SU-DHL-6 (cell line): ENCODE data around the gene MPO.

Experiments used
- H2AFZ ChIP-seq: fragments of 200-600 bp; sonication (generic); 2 replicates; pipeline ENCODE4 v1.6.1; 2014; ENCODE audit warnings: low read depth, mild to moderate bottlenecking, moderate library complexity, mixed read lengths, antibody characterized with exemption, low read length; ENCODE audit not compliant: severe bottlenecking
- H3F3A ChIP-seq: fragments of 200-600 bp; shearing (Covaris generic); 2 replicates; pipeline ENCODE4 v1.6.0; 2016; ENCODE audit warnings: antibody characterized with exemption, mild to moderate bottlenecking; ENCODE audit not compliant: insufficient read depth
- H3K27ac ChIP-seq: fragments of 200-600 bp; sonication (generic); 2 replicates; pipeline ENCODE4 v1.5.1; 2016; ENCODE audit warnings: low read depth, mild to moderate bottlenecking, low read length, moderate library complexity, mixed read lengths
- H3K27me3 ChIP-seq: fragments of 200-600 bp; sonication (generic), shearing (Covaris generic); 2 replicates; pipeline ENCODE4 v1.6.0; 2014; ENCODE audit warnings: mild to moderate bottlenecking, low read length
- H3K36me3 ChIP-seq: fragments of 200-600 bp; sonication (generic); 2 replicates; pipeline ENCODE4 v1.6.1; 2014; ENCODE audit warnings: mild to moderate bottlenecking, low read length, mixed read lengths
- H3K4me2 ChIP-seq: fragments of 300-600, 200-600 bp; shearing (Covaris generic), sonication (generic); 2 replicates; pipeline ENCODE4 v1.6.0; 2014; ENCODE audit warnings: low read length, low read depth, mild to moderate bottlenecking; ENCODE audit not compliant: poor library complexity, severe bottlenecking
- H3K4me3 ChIP-seq: fragments of 200-600 bp; sonication (generic); 2 replicates; pipeline ENCODE4 v1.5.1; 2014; ENCODE audit warnings: antibody characterized with exemption, low read length, mild to moderate bottlenecking, mixed read lengths; ENCODE audit not compliant: insufficient read depth, poor library complexity, severe bottlenecking
- H3K79me2 ChIP-seq: fragments of 200-600 bp; sonication (generic); 2 replicates; pipeline ENCODE4 v1.6.1; 2014; ENCODE audit warnings: mild to moderate bottlenecking, low read length, moderate library complexity; ENCODE audit not compliant: insufficient read depth
- H3K9ac ChIP-seq: fragments of 200-600 bp; sonication (generic); 2 replicates; pipeline ENCODE4 v1.7.0; 2014; ENCODE audit warnings: mild to moderate bottlenecking, low read length
- H3K9me2 ChIP-seq: fragments of 200-600 bp; sonication (generic); replicated peaks from 2 replicates; pipeline ENCODE4 v1.6.1; 2014; ENCODE audit warnings: low read length; ENCODE audit not compliant: insufficient read depth
- H3K9me3 ChIP-seq: fragments of 200-600 bp; sonication (generic); 2 replicates; pipeline ENCODE4 v1.6.1; 2014; ENCODE audit warnings: low read length, mixed read lengths; ENCODE audit not compliant: insufficient read depth
- H4K20me1 ChIP-seq: fragments of 200-600 bp; sonication (generic); 2 replicates; pipeline ENCODE4 v1.6.1; 2014; ENCODE audit warnings: low read depth, mild to moderate bottlenecking, antibody characterized with exemption, low read length, moderate library complexity, mixed read lengths
- EZH2phosphoT487 ChIP-seq: fragments of 200-600 bp; sonication (generic), shearing (Covaris generic); conservative IDR thresholded peaks from 2 replicates; pipeline ENCODE4 v1.6.1; 2018; ENCODE audit warnings: mild to moderate bottlenecking, antibody characterized with exemption, low read length, moderate library complexity, mixed read lengths
- TF ChIP-seq, protein P1 (sequence below): fragments of 200-600 bp; sonication (generic); IDR thresholded peaks from one replicate; pipeline ENCODE4 v1.5.1; 2017; ENCODE audit warnings: antibody characterized with exemption, mild to moderate bottlenecking, low read length, moderate library complexity; ENCODE audit not compliant: insufficient read depth, poor library complexity, severe bottlenecking

Gene MPO

DNA sequence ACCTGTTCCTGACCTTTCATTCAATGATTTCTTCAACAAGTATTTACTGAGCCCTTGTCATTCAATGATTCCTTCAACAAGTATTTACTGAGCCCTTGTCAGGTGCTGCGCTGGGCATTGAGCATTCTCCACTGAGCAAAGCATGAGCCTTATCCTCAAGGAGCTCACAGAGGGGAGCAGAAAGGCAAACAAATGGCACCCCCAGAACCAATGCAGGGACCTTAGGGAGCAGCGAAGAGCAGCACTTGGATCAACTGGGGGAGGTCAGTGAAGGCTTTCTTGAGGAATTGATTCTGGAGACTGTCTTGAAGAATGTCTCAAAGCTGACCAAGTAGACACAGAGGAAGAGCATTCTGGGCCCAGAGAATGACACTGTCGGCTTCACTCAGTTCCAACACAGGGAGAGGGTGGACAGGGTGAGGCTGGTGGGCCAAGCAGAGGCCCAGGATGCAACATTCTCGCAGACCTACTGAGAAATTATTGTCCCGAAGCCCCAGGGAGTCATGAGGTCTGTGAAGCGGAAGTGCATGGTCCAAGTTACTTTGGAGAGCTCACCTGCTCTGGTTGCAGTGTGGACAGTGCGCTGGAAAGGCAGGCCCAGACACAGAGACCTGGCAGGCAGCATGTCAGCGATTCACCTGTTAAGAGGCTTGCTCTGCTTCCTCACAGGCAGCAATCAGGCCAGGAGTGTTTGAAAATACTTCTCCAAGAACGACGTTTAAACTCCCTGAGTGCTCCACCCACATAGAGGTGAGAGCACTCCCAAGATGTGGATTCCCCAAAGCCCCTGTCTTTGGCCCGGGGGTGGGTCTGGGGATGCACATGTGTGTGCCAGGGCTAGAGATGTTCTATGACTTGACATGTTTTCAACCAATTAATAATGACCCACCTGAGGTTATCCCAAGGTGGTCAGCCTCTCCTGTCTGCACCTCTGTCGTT lies 3.2 kb upstream of the MPO start:
- no peak overlapping the region for H2AFZ ChIP-seq
- no peaks in the 10 kb centered on the region for H4K20me1 ChIP-seq
- H3K9ac ChIP-seq, result no peak overlapping the region

DNA sequence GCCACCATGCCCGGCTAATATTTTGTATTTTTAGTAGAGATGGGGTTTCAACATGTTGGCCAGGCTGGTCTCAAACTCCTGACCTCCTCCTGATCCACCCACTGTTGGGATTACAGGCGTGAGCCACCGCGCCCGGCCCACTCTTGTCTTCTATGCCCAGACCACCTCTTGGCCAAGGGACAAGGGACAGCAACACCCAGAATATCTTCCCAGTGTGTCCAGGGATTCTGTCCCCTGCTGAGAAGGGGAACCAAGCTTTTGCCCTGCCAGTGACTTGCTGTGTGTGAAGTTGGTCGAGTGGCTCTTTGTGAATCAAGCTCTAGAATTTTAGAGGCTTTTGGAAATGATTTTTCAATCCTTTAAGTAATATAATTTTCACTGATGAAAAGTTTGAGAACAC lies 1.7 kb upstream of the MPO start:
- Histone ChIP-seq H3F3A (no peaks in the 10 kb centered on the region), H3K27me3 (no peaks in the 10 kb centered on the region), H3K36me3 (no peaks in the 10 kb centered on the region), H3K9ac (no peak overlapping the region), H3K4me3 (no peak overlapping the region), H3K27ac (no peak overlapping the region), H2AFZ (no peak overlapping the region), H3K9me2 (no peaks in the 10 kb centered on the region), H3K79me2 (no peaks in the 10 kb centered on the region), H3K4me2 (no peak overlapping the region), H4K20me1 (no peaks in the 10 kb centered on the region), H3K9me3 (no peaks in the 10 kb centered on the region)
- TF ChIP-seq, protein P1, sequence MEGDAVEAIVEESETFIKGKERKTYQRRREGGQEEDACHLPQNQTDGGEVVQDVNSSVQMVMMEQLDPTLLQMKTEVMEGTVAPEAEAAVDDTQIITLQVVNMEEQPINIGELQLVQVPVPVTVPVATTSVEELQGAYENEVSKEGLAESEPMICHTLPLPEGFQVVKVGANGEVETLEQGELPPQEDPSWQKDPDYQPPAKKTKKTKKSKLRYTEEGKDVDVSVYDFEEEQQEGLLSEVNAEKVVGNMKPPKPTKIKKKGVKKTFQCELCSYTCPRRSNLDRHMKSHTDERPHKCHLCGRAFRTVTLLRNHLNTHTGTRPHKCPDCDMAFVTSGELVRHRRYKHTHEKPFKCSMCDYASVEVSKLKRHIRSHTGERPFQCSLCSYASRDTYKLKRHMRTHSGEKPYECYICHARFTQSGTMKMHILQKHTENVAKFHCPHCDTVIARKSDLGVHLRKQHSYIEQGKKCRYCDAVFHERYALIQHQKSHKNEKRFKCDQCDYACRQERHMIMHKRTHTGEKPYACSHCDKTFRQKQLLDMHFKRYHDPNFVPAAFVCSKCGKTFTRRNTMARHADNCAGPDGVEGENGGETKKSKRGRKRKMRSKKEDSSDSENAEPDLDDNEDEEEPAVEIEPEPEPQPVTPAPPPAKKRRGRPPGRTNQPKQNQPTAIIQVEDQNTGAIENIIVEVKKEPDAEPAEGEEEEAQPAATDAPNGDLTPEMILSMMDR, result no peak
- no peak for TF ChIP-seq EZH2phosphoT487

More for the DNA sequence above, 3.2 kb upstream of the MPO start:
- TF ChIP-seq EZH2phosphoT487, result no peak
- TF ChIP-seq, protein P1, result no peak
- no peaks in the 10 kb centered on the region for H3K9me3 ChIP-seq
- H3K36me3 ChIP-seq, result no peaks in the 10 kb centered on the region
- H3K4me3 ChIP-seq, result no peak overlapping the region
- no peaks in the 10 kb centered on the region for H3F3A ChIP-seq
- H3K27ac ChIP-seq, result no peak overlapping the region
- no peaks in the 10 kb centered on the region for H3K79me2 ChIP-seq
- H3K9me2 ChIP-seq, result no peaks in the 10 kb centered on the region
- no peak overlapping the region for H3K4me2 ChIP-seq
- H3K27me3 ChIP-seq, result no peaks in the 10 kb centered on the region

DNA sequence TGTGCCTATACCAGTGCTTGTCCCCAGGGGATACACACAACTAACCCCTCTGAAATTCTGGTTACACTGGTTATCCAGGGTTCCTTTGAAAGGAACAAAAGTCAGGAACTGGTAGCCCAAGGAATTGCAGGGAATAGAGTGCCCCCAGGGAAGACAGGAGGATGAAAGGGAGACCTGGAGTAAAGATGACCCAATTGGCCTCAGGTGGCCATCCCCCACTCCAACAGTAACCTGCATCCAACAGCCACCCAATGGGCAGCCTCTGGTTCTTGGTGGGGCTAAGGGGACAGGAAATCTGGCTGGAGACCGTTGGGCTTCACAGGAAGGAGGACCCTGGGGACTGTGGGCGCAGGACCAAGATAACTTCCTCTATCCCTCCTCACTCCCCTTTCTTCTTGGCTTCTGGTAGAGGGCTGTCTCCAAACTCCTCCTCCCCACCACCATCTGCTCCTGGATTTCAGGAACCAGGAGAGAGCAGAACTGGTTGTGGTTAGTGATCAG lies 826 bp upstream of the MPO start:
- H3K27me3 ChIP-seq, result no peaks in the 10 kb centered on the region

More for the DNA sequence above, 826 bp upstream of the MPO start:
- Histone ChIP-seq H3K4me3 (no peak overlapping the region), H4K20me1 (no peaks in the 10 kb centered on the region), H3K9ac (no peak overlapping the region), H3K9me2 (no peaks in the 10 kb centered on the region), H3F3A (no peaks in the 10 kb centered on the region), H3K4me2 (no peak overlapping the region), H2AFZ (no peak overlapping the region), H3K9me3 (no peaks in the 10 kb centered on the region), H3K79me2 (no peaks in the 10 kb centered on the region), H3K27ac (no peak overlapping the region), H3K36me3 (no peaks in the 10 kb centered on the region)
- TF ChIP-seq, protein P1, result no peak
- no peak for TF ChIP-seq EZH2phosphoT487
